GM12864 (cell line): ENCODE results near the gene CPAMD8.
"Not testable (repeated sequence)": the region's sequence is repeated elsewhere in the genome, so short reads cannot be mapped to it uniquely, and the experiment has no call there.

ENCODE experiments used
- DNase-seq: peaks from one replicate; pipeline ENCODE4 v3.0.0-alpha.2; 2011; ENCODE audit warnings: low read depth
- H3K4me3 ChIP-seq: 2 replicates; pipeline ENCODE4 v1.5.1; 2011; ENCODE audit warnings: mild to moderate bottlenecking, low read depth, low read length, control low read depth
- CTCF ChIP-seq: IDR thresholded peaks from 2 replicates; pipeline ENCODE4 v1.5.1; 2011; ENCODE audit warnings: low read depth, mild to moderate bottlenecking, moderate library complexity, low read length, control low read depth, inconsistent platforms; ENCODE audit errors: missing control alignments

CPAMD8 gene

GRCh38 chr19:16882146-16882545 is 144.5 kb downstream of the CPAMD8 start:
- H3K4me3 ChIP-seq: no peak overlapping the region
- no peak for TF ChIP-seq CTCF
- no peak for DNase-seq

GRCh38 chr19:16880884-16881554 is 145.6 kb downstream of the CPAMD8 start:
- DNase-seq: no peak
- no peak overlapping the region for H3K4me3 ChIP-seq
- no peak for TF ChIP-seq CTCF

- DNase-seq: no peak
- TF ChIP-seq CTCF: no peak
- H3K4me3 ChIP-seq: no peak overlapping the region
Measured at GRCh38 chr19:16878181-16878965, 148.2 kb downstream of the CPAMD8 start.

- no peak for TF ChIP-seq CTCF
- DNase-seq: no peak
- no peak overlapping the region for H3K4me3 ChIP-seq
Measured at GRCh38 chr19:16877581-16877980, 149.0 kb downstream of the CPAMD8 start.

GRCh38 chr19:16876904-16877361 is 149.7 kb downstream of the CPAMD8 start:
- no peak for TF ChIP-seq CTCF
- no peak overlapping the region for H3K4me3 ChIP-seq
- no peak for DNase-seq

GRCh38 chr19:16875584-16876555 is 150.7 kb downstream of the CPAMD8 start:
- TF ChIP-seq CTCF: no peak
- H3K4me3 ChIP-seq: no peak overlapping the region
- no peak for DNase-seq

DNA sequence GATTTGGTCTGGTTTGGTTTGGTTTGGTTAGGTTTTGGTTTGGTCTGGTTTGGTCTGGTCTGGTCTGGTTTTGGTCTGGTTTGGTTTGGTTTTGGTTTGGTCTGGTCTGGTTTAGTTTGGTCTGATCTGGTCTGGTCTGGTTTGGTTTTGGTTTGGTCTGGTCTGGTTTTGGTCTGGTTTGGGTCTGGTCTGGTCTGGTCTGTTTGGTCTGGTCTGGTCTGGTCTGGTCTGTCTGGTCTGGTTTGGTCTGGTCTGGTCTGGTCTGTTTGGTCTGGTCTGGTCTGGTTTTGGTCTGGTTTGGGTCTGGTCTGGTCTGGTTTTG is 151.7 kb downstream of the CPAMD8 start:
- DNase-seq, H3K4me3 ChIP-seq: not testable (repeated sequence)
